Heart left ventricle (tissue), 16 donors: Measurements from ENCODE around the gene MGAT3. TPM values are rescaled to one million over a fixed set of nuclear protein-coding genes. Genes with fewer than 3 reads are reported as not detected.

Experiments
- ATAC-seq, 4 donors: fragments of 200-7000 bp; cut with Tn5 transposase; one replicate each; pipeline ENCODE4 v1.9.1; 2020 to 2022; ENCODE audit warnings: moderate library complexity in 4 of 4, mild to moderate bottlenecking in 3 of 4, moderate number of reproducible peaks in 1 of 4
- DNase-seq, 5 donors: peaks; one replicate each; pipeline ENCODE4 v3.0.0-alpha.2; 2020
- H3K27ac ChIP-seq, 12 donors: fragments of 200-600 bp; sonication (generic) in 4 of 12; one replicate each; pipeline versions ENCODE4 v1.5.0 to v1.8.0; 2016 to 2022; ENCODE audit warnings: mild to moderate bottlenecking in 2 of 12
- H3K27me3 ChIP-seq, 9 donors: fragments of 200-600 bp; sonication (generic) in 2 of 9; one replicate each; pipeline versions ENCODE4 v1.5.1 to v1.8.0; 2016 to 2022; ENCODE audit warnings: mild to moderate bottlenecking in 3 of 9
- H3K36me3 ChIP-seq, 9 donors: fragments of 200-600 bp; sonication (generic) in 2 of 9; one replicate each; pipeline versions ENCODE4 v1.5.0 to v1.8.0; 2018 to 2022; ENCODE audit warnings: mild to moderate bottlenecking in 2 of 9
- H3K4me1 ChIP-seq, 12 donors: fragments of 200-600 bp; sonication (generic) in 4 of 12; one replicate each; pipeline versions ENCODE4 v1.5.0 to v1.8.0; 2016 to 2022; ENCODE audit warnings: mild to moderate bottlenecking in 3 of 12
- H3K4me3 ChIP-seq, 12 donors: fragments of 200-600 bp; sonication (generic) in 4 of 12; one replicate each; pipeline versions ENCODE4 v1.5.0 to v1.8.0; 2017 to 2022; ENCODE audit warnings: mild to moderate bottlenecking in 9 of 12, moderate library complexity in 4 of 12
- H3K9me3 ChIP-seq, 12 donors: fragments of 200-600 bp; sonication (generic) in 4 of 12; one replicate each; pipeline versions ENCODE4 v1.5.0 to v1.8.0; 2016 to 2022; ENCODE audit warnings: mild to moderate bottlenecking in 1 of 12
- POLR2A ChIP-seq, 2 donors: fragments of 450-650 bp; IDR thresholded peaks; one replicate each; pipeline ENCODE4 v1.6.1; 2017; ENCODE audit warnings: antibody characterized with exemption in 2 of 2, mild to moderate bottlenecking in 2 of 2, moderate library complexity in 2 of 2
- WGBS, 4 donors: extraction: QIAGEN DNeasy Blood & Tissue Kit in 2 of 4; methylation state at CpG; one replicate each; pipeline versions ENCODE4 v1.1.5 to v1.1.7; 2013 to 2018; 5-methylcytosine and 5-hydroxymethylcytosine counted together
- intact Hi-C, 10 donors: fragments of 100-400 bp; cut with DNase I; formaldehyde crosslinking; loops; one replicate each; pipeline versions ENCODE4 v1.11.1 to v1.14.2; 2022
- polyA plus RNA-seq, 2 donors: library from polyadenylated mRNA; stranded (reverse); fragments of 200-250 nt; gene quantifications; one replicate each; pipeline ENCODE4 v1.2.3, GENCODE V29; 2013
- total RNA-seq, 9 donors: library from RNA; depleted of rRNA in 2 of 9; stranded (reverse); fragments of >200 nt in 2 of 9; fragmentation: NEBNext Ultra II Directional in 3 of 9; extraction: Animal tissue kit (Norgen Biotek cat#: 25700) in 3 of 9; gene quantifications; one replicate each; pipeline versions ENCODE4 v1.1.0 to v1.2.4, GENCODE V29; 2016 to 2023
- TF ChIP-seq, protein P1 (sequence below), 12 donors: fragments of 200-600 bp; sonication (generic) in 4 of 12; IDR thresholded peaks; one replicate each; pipeline versions ENCODE4 v1.5.0 to v1.8.0; 2018 to 2022; ENCODE audit warnings: antibody characterized with exemption in 12 of 12, mild to moderate bottlenecking in 5 of 12
- donor health status: ischemic (EF 13 %, LVEDD 7.1; RV severe dilation, severe dysfunction).
- donor health status: healthy with polysubstance abuse.
- donor health status: DM: no; HTN: yes; CAD: no.
- donor health status: DM: no; HTN: no; CAD: no.
- donor health status: ischemic (EF 25% LVEDD 6.9; RV normal size, moderate dysfunction).
- donor health status: ischemic (EF 25% LVEDD 5.7; RV mildly dilated, moderate dysfunction).
- donor health status: healthy.
- donor health status: DM: yes; HTN: yes; CAD: no.
- donor health status: ischemic (EF 35%, LVEDD 5.7; RV mildly dilated, moderate dysfunction).
- donor health status: nonischemic (EF 11% LVEDD 7.7; RV severe dilation, severe dysfunction).
- donor health status: DM: yes; HTN: yes; CAD: no.
- donor health status: PGD.
- donor health status: ischemic (EF 29% LVEDD 5.4; RV normal size, mild dysfunction).
- donor health status: nonischemic (EF 23%, LVEDD 6.1; RV moderate dilation, normal function).

The MGAT3 gene
- total and polyA plus RNA-seq, 11 donors = 2.2 to 9.9 (median 4.4) TPM

DNA sequence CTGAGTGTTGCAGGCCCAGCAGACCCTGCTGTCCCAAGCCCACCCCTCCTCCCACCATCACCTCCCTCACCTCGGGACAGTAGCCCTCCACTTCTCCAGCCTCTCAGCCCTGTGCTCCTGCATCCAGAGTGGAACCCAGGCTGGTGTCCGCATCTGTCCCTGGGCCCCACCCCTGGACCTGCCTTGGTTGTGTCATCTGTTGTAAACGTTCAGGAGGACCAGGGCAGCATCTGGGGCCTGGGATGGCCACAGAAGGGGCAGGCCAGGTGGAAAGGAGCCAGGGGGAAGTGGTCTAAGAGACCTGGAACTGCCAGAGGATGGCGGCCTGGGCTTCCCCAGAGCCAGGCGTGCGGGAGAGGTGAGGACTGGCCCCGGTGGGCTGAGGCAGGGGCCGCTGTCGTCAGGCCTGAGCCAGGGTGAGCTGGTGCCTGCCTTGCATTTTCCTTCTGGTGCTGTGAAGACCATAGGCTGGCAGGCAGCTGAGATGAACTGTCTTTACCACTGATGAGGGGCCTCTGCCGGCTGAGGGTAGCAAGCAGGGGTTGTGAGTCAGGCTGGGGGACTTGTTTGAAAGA, 26.1 kb upstream of the MGAT3 start:
- ATAC-seq (no peak), DNase-seq (peak in 1 of 5 donors; percentile 22)
- intact Hi-C loops = loop anchor here in 1 of 10 donors (10.0 kb wide), 1 partner anchor 74 kb away; the partner anchor contains the start of gene MIEF1
- Histone ChIP-seq H3K9me3 (no peaks in the 10 kb centered on the region), H3K4me1 (peaks cover 4 to 37% (median 28%) of the 10 kb centered on the region in 12 donors), H3K4me3 (no peak overlapping the region), H3K27ac (peak overlapping the region; percentile 56 to 97 (median 90)), H3K36me3 (peaks cover 0 to 77% (median 59%) of the 10 kb centered on the region in 9 donors), H3K27me3 (no peaks in the 10 kb centered on the region)
- no peak for TF ChIP-seq POLR2A (IDR thresholded peaks at IDR 0.05)
- TF ChIP-seq, protein P1, sequence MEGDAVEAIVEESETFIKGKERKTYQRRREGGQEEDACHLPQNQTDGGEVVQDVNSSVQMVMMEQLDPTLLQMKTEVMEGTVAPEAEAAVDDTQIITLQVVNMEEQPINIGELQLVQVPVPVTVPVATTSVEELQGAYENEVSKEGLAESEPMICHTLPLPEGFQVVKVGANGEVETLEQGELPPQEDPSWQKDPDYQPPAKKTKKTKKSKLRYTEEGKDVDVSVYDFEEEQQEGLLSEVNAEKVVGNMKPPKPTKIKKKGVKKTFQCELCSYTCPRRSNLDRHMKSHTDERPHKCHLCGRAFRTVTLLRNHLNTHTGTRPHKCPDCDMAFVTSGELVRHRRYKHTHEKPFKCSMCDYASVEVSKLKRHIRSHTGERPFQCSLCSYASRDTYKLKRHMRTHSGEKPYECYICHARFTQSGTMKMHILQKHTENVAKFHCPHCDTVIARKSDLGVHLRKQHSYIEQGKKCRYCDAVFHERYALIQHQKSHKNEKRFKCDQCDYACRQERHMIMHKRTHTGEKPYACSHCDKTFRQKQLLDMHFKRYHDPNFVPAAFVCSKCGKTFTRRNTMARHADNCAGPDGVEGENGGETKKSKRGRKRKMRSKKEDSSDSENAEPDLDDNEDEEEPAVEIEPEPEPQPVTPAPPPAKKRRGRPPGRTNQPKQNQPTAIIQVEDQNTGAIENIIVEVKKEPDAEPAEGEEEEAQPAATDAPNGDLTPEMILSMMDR (IDR thresholded peaks at IDR 0.05) = no peak
- WGBS, 4 donors = 76 to 92% (median 78%) methylated on average over 7 to 10 of the region's 10 CpGs

DNA sequence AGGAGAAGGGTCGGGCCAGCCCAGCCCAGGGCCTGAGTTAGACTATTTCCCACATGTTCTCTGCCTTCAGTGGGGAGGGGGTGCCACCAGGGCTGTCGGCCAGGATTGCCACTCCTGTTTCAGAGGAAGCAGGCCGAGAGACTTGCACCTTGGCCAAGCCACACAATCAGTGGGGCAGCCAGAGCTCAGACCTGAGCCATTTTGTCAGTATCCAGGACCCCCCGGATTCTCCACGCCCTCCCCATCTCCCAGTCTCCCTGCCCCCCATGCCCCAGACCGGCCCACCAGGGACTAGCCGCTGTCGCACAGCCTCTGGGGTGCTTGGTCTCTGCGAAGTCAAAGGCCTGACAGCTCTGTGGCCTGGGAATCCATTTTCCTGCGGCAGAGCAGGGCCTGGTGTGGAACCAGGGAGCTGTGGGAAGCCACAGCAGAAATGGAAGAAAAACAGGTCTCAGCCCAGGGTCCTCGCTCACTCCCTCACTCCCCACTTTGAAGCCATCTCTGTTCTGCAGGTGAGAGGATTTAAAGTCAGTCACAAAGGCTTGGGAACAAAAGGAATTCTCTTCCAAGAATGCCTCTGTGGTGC, 25.5 kb upstream of the MGAT3 start:
- DNase-seq (peak in 1 of 5 donors; percentile 25), ATAC-seq (peak in 2 of 4 donors; percentile 1 to 4)
- intact Hi-C loops = loop anchor here in 1 of 10 donors (10.0 kb wide), 1 partner anchor 73 kb away; the partner anchor contains the start of gene MIEF1
- 57 to 72% (median 62%) methylated on average over 11 of the region's 11 CpGs for WGBS, 4 donors
- Histone ChIP-seq H3K9me3 (no peaks in the 10 kb centered on the region), H3K4me1 (peaks cover 4 to 37% (median 28%) of the 10 kb centered on the region in 12 donors), H3K4me3 (no peak overlapping the region), H3K36me3 (peaks cover 0 to 71% (median 52%) of the 10 kb centered on the region in 9 donors), H3K27me3 (no peaks in the 10 kb centered on the region), H3K27ac (peak overlapping the region; percentile 56 to 97 (median 90))
- no peak for TF ChIP-seq POLR2A (IDR thresholded peaks at IDR 0.05)

DNA sequence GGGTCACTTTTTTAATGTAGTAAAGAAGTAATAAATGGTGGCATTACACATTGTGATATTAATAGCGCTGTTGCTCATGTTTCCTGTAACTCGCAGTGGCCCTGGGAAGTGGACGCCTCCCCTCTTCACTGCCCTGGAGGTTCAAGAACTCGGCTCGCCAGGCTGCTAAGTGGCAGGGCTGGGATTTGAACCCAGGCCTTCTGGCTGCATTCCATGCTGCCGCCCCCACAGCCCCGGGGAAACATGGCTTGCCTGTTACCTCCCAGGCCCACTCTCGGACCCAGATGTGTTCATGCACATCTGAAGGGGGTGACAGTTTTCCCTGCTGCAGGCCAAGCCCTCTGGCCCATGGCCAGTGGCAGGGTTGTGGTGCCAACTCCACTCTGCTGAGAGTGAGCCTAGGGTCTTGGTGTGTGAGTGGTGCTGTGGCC, 25.0 kb upstream of the MGAT3 start:
- Histone ChIP-seq H3K9me3 (no peaks in the 10 kb centered on the region), H3K4me3 (no peak overlapping the region), H3K4me1 (peaks cover 4 to 39% (median 28%) of the 10 kb centered on the region in 12 donors), H3K27me3 (no peaks in the 10 kb centered on the region), H3K27ac (peak overlapping the region; percentile 56 to 97 (median 90)), H3K36me3 (peaks cover 0 to 66% (median 47%) of the 10 kb centered on the region in 9 donors)
- DNase-seq (peak; percentile 70 to 87 (median 79)), ATAC-seq (peak; percentile 60 to 86 (median 75))
- TF ChIP-seq POLR2A (IDR thresholded peaks at IDR 0.05) = peak in 1 of 2 donors; percentile 11
- TF ChIP-seq, protein P1 (IDR thresholded peaks at IDR 0.05) = no peak
- 2 to 17% (median 11%) methylated on average over 5 to 8 of the region's 8 CpGs for WGBS, 4 donors
- intact Hi-C loops = loop anchor here in 1 of 10 donors (10.0 kb wide), 1 partner anchor 73 kb away; the partner anchor contains the start of gene MIEF1

DNA sequence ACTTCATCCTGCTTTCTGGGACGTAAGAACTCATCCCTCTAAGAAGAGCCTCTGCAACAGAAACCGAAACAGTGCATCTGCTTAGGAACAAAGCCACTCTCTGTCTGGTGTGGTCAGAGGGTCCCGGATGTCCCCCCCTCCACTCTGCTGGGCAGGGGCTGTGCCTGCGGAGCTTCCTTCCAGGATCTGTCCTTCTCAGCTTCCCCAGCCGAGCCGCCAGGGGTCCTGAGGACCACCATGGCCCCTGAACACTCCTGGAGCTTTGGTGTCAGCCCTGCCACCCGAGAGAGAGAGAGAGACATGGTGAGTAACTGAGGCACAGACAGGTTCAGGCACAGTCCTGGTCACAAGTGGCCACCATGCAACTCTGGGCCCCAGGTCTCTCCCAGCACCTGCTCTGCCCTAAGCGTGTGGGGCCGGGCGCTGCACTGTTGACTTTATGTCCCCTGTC, 24.4 kb upstream of the MGAT3 start:
- no peaks in the 10 kb centered on the region for H3K9me3 ChIP-seq
- H3K4me3 ChIP-seq = no peak overlapping the region
- intact Hi-C loops = loop anchor here in 1 of 10 donors (10.0 kb wide), 1 partner anchor 72 kb away; the partner anchor contains the start of gene MIEF1
- WGBS, 4 donors = 41 to 79% (median 73%) methylated on average over 7 to 10 of the region's 10 CpGs
- TF ChIP-seq POLR2A (IDR thresholded peaks at IDR 0.05) = no peak
- TF ChIP-seq, protein P1 (IDR thresholded peaks at IDR 0.05) = no peak
- DNase-seq (peak in 1 of 5 donors; percentile 9), ATAC-seq (peak in 1 of 4 donors; percentile 10)
- H3K4me1 ChIP-seq = peaks cover 4 to 44% (median 32%) of the 10 kb centered on the region in 12 donors
- H3K27me3 ChIP-seq = no peaks in the 10 kb centered on the region
- H3K27ac ChIP-seq = peak overlapping the region; percentile 56 to 97 (median 90)
- H3K36me3 ChIP-seq = peaks cover 0 to 60% (median 41%) of the 10 kb centered on the region in 9 donors
